ENCODE measurements around the gene DMD.

- TF ChIP-seq CTCF (IDR thresholded peaks at IDR 0.05), result no peak
- no peak for TF ChIP-seq POLR2AphosphoS5 (IDR thresholded peaks at IDR 0.05; ENCODE audit: low read depth, low read length)
- no peak for TF ChIP-seq REST (IDR thresholded peaks at IDR 0.05; ENCODE audit: insufficient read depth in 1 of 2, low read depth in 2 of 2, low read length in 1 of 2)
- TF ChIP-seq SIN3A (IDR thresholded peaks at IDR 0.05; ENCODE audit: borderline replicate concordance, insufficient read depth, low read depth, low read length), result no peak
Measured at GRCh38 chrX:31845003-31845402, 1366.3 kb downstream of the DMD start.

Data from Panc1 (cell line).